HL-60 (cell line): ENCODE data around the gene CAMSAP2.

Experiments used
- CTCF ChIP-seq: IDR thresholded peaks from one replicate; pipeline ENCODE4 v1.5.1; 2011; ENCODE audit warnings: low read length, control low read depth, inconsistent platforms; ENCODE audit not compliant: insufficient read depth
- GABPA ChIP-seq: IDR thresholded peaks from 2 replicates; pipeline ENCODE4 v1.6.1; 2012; ENCODE audit warnings: low read depth
- POLR2AphosphoS5 ChIP-seq: IDR thresholded peaks from 2 replicates; pipeline ENCODE4 v1.6.1; 2012; ENCODE audit warnings: low read depth
- SPI1 ChIP-seq: IDR thresholded peaks from 2 replicates; pipeline ENCODE4 v1.6.1; 2012; ENCODE audit warnings: low read depth, mild to moderate bottlenecking, borderline replicate concordance

GRCh38 chr1:200899451-200899915 lies 160.8 kb downstream of the CAMSAP2 start:
- TF ChIP-seq CTCF (no peak), GABPA (no peak), POLR2AphosphoS5 (no peak), SPI1 (no peak)
